ENCODE measurements around the gene WDR37. TPM values are rescaled to one million over a fixed set of nuclear protein-coding genes. Genes with fewer than 3 reads are reported as not detected.

WDR37 gene
- total and polyA plus RNA-seq, 10 of the 15 experiments (the other 5 are each of a cell fraction or from before 2014, with no cell fraction given) = 1.9 to 11.1 (median 7.1) TPM

- no peak for TF ChIP-seq ZBTB4 (CRISPR knock-in tag; IDR thresholded peaks at IDR 0.05)
- no peak for TF ChIP-seq NRF1 (conservative IDR thresholded peaks at IDR 0.05; ENCODE audit: low read depth, low read length)
- TF ChIP-seq STAT3 (IDR thresholded peaks at IDR 0.05; ENCODE audit: low read depth, low read length) = no peak
- TF ChIP-seq YY1 (IDR thresholded peaks at IDR 0.05; ENCODE audit: low read depth, low read length) = no peak
- TF ChIP-seq CREM (IDR thresholded peaks at IDR 0.05; ENCODE audit: low read depth) = no peak
- no peak for TF ChIP-seq SREBF2 (IDR thresholded peaks at IDR 0.05; ENCODE audit: low read length)
- no peak for TF ChIP-seq CBX3 (IDR thresholded peaks at IDR 0.05; ENCODE audit: borderline replicate concordance, low read depth)
- no peak for TF ChIP-seq PRDM15 (CRISPR knock-in tag; IDR thresholded peaks at IDR 0.05)
- TF ChIP-seq TARDBP (IDR thresholded peaks at IDR 0.05; ENCODE audit: borderline replicate concordance) = no peak
- no peak for TF ChIP-seq ZNF274 (IDR thresholded peaks at IDR 0.05; ENCODE audit: insufficient read depth, insufficient read length)
Observed at GRCh38 chr10:1169981-1170866, 114.0 kb downstream of the WDR37 start (continued).

Data from GM12878 (cell line).